ENCODE measurements around the gene GJB5. TPM values are rescaled to one million over a fixed set of nuclear protein-coding genes. Genes with fewer than 3 reads are reported as not detected.
A peak's percentile ranks its signal among the peaks of the same experiment; 100 is the strongest.

The GJB5 gene
- total and polyA plus RNA-seq, 9 of the 15 experiments (the other 6 are each of a cell fraction or from before 2014, with no cell fraction given) = 0.04 TPM; not detected in 8

DNA sequence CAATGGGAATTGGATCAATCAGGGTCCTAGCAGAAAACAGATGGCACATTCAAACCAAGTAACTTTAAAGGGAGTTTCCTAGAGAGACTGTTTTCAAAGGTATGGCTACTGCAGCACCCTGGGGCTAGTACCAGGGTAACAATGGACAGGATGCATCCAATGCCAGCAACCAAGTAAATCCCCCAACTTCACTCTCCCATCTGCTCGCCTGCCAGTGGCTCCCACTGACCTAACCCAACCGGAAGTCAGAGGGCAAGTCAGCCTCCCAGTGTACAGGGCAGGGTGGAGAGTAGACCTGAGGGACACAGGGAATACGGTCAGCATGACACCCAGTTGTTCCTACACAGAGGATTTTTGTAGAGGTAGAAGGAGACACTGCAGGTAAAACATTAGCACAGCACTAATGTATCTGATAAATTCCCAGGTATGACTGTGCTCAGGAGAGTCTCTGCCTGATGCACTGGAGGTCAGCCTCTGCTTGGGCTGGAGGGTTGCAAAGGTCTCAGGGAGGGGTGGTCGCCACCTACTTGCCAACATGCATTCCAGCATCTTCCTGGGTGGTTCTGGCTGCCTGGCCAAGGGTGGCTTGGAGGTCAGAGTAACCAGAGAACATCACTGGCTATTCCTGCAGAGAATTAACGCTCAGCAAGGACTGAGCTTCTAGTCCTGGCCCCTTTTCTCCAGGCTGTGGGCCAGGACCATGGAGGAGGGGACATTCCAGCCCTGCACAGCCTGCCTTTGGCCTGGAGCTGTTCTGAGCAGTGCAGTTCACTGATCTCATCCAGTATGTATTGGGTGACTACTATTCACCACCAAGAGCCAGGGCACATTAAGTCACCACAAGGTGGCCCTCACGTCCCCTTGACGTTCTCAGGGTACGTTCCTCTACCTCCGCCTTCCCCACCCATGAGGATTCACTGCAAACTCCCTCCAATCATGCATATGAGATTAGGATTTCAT lies 32.9 kb downstream of the GJB5 start:
- 3% methylated on average over 9 of the region's 9 CpGs for WGBS (ENCODE audit: insufficient coverage, low coverage, missing lambda C conversion rate)
- POLR2A ChIA-PET = interaction anchor here (0.5 kb wide), 1 partner anchor 401 kb away, joined by 3 read pairs; no protein-coding TSS in a partner anchor
- TF ChIP-seq SMAD1 (IDR thresholded peaks at IDR 0.05; ENCODE audit: low read depth, low read length, partially characterized antibody) (no peak), ESRRA (IDR thresholded peaks at IDR 0.05; ENCODE audit: borderline replicate concordance, low read depth) (0 out of 2 replicates have a peak, but pooled peaks have one; percentile 15), CREM (IDR thresholded peaks at IDR 0.05; ENCODE audit: low read depth) (0 out of 2 replicates have a peak, but pooled peaks have one; percentile 37), ZNF146 (CRISPR knock-in tag; IDR thresholded peaks at IDR 0.05; ENCODE audit: unreplicated experiment) (no peak), JUND (IDR thresholded peaks at IDR 0.05; ENCODE audit: borderline replicate concordance, low read depth, low read length) (peak; percentile 16; the same call in 1 of the 2 replicates), JUND (tag; IDR thresholded peaks at IDR 0.05; ENCODE audit: borderline replicate concordance, low read depth, low read length) (no peak), TGIF2 (CRISPR knock-in tag; IDR thresholded peaks at IDR 0.05) (no peak), RAD21 (CRISPR knock-in tag; conservative IDR thresholded peaks at IDR 0.05 in 1 of 2, IDR thresholded peaks at IDR 0.05 in 1 of 2) (peak; percentile 62 to 93), ELF1 (tag; IDR thresholded peaks at IDR 0.05) (no peak), NFXL1 (CRISPR knock-in tag; IDR thresholded peaks at IDR 0.05) (no peak), ZNF224 (CRISPR knock-in tag; IDR thresholded peaks at IDR 0.05) (no peak), PRPF4 (IDR thresholded peaks at IDR 0.05; ENCODE audit: insufficient read depth, low read depth, low read length, poor library complexity, severe bottlenecking) (no peak)
- TF ChIP-seq, protein P1, sequence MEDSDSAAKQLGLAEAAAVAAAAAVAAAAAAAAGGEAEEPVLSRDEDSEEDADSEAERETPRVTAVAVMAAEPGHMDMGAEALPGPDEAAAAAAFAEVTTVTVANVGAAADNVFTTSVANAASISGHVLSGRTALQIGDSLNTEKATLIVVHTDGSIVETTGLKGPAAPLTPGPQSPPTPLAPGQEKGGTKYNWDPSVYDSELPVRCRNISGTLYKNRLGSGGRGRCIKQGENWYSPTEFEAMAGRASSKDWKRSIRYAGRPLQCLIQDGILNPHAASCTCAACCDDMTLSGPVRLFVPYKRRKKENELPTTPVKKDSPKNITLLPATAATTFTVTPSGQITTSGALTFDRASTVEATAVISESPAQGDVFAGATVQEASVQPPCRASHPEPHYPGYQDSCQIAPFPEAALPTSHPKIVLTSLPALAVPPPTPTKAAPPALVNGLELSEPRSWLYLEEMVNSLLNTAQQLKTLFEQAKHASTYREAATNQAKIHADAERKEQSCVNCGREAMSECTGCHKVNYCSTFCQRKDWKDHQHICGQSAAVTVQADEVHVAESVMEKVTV (CRISPR knock-in tag; IDR thresholded peaks at IDR 0.05) = peak; percentile 58; the same call in 1 of the 2 replicates
- TF ChIP-seq, protein P2, sequence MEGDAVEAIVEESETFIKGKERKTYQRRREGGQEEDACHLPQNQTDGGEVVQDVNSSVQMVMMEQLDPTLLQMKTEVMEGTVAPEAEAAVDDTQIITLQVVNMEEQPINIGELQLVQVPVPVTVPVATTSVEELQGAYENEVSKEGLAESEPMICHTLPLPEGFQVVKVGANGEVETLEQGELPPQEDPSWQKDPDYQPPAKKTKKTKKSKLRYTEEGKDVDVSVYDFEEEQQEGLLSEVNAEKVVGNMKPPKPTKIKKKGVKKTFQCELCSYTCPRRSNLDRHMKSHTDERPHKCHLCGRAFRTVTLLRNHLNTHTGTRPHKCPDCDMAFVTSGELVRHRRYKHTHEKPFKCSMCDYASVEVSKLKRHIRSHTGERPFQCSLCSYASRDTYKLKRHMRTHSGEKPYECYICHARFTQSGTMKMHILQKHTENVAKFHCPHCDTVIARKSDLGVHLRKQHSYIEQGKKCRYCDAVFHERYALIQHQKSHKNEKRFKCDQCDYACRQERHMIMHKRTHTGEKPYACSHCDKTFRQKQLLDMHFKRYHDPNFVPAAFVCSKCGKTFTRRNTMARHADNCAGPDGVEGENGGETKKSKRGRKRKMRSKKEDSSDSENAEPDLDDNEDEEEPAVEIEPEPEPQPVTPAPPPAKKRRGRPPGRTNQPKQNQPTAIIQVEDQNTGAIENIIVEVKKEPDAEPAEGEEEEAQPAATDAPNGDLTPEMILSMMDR (IDR thresholded peaks at IDR 0.05 in 2 of 3, conservative IDR thresholded peaks at IDR 0.05 in 1 of 3; ENCODE audit: insufficient read depth in 2 of 3, low read depth in 1 of 3, low read length in 3 of 3) = peak; percentile 80 to 83 (median 80)

More for the DNA sequence above, 32.9 kb downstream of the GJB5 start:
- H3K79me2 ChIP-seq (ENCODE audit: control insufficient read depth, insufficient read depth, low read length) = no peaks in the 10 kb centered on the region
- peak; percentile 86 for ATAC-seq
- FAIRE-seq = peak; percentile 92
- H2AFZ ChIP-seq (ENCODE audit: low read depth, low read length) = no peak overlapping the region
- no peak overlapping the region for H3K27ac ChIP-seq (ENCODE audit: extremely low read depth, low read depth, low read length)
- peaks cover 4% of the 10 kb centered on the region for H3K9me1 ChIP-seq (ENCODE audit: control insufficient read depth, insufficient read depth, low read length)
- peaks cover 15 to 72% of the 10 kb centered on the region in 2 experiments; a peak in 4 of 5 replicates for H3K27me3 ChIP-seq (ENCODE audit: control insufficient read depth in 2 of 2, insufficient read depth in 2 of 2, low read length in 2 of 2)
- H3K4me3 ChIP-seq = no peak overlapping the region
- CTCF ChIA-PET (ENCODE audit: low intra/inter-chr PET ratio) = interaction anchor here (0.6 to 3.9 kb wide), 5 partner anchors 61 to 1357 kb away, joined by 3 to 45 read pairs (median 4); partner anchors contain the start of gene PHC2
- H3K4me2 ChIP-seq (ENCODE audit: insufficient read depth, low read length) = no peak overlapping the region
- H3K9me3 ChIP-seq (replicated peaks; ENCODE audit: control insufficient read depth, insufficient read depth, low read depth, low read length) = no peaks in the 10 kb centered on the region
- H3K9ac ChIP-seq (ENCODE audit: insufficient read depth in 1 of 2, low read depth in 2 of 2, low read length in 2 of 2) = no peak overlapping the region
- peaks cover 0 to 5% of the 10 kb centered on the region in 2 experiments; a peak in 1 of 5 replicates for H3K4me1 ChIP-seq (replicated peaks in 1 of 2; ENCODE audit: control insufficient read depth in 2 of 2, insufficient read depth in 2 of 2, low read length in 2 of 2)
- intact Hi-C loops (cut with micrococcal nuclease) (loop anchor here (1.0 to 5.0 kb wide), 2 partner anchors 65 to 655 kb away; no protein-coding TSS in a partner anchor), in situ Hi-C loops (cut with MboI) (loop anchor here (5.0 kb wide), 1 partner anchor 60 kb away; no protein-coding TSS in a partner anchor)
- no TSS peak for BruUV-seq (replicated peaks)
- peaks cover 5% of the 10 kb centered on the region; the same call in 1 of the 2 replicates for H4K20me1 ChIP-seq (replicated peaks; ENCODE audit: control insufficient read depth, insufficient read depth, low read length)
- DNase-seq (ENCODE audit: extremely low read depth in 1 of 4, low spot score in 3 of 4) = peak; percentile 59 to 74 (median 62)
- H3K36me3 ChIP-seq (ENCODE audit: control insufficient read depth, insufficient read depth, low read length) = no peaks in the 10 kb centered on the region

Measured in K562 (cell line).